GM12892 (cell line): ENCODE results near the gene KRT2.

Experiments
- DNase-seq: peaks from one replicate; pipeline ENCODE4 v3.0.0; 2011; ENCODE audit not compliant: insufficient read length
- FAIRE-seq: peaks from 2 replicates; lab custom pipeline; 2011; peaks lifted over from hg19 to GRCh38; lab: Jason Lieb, UNC
- POLR2A ChIP-seq: IDR thresholded peaks from 2 replicates; pipeline ENCODE4 v1.6.1; 2011; ENCODE audit warnings: low read depth, low read length, control low read depth
- POLR2AphosphoS5 ChIP-seq: IDR thresholded peaks from 2 replicates; pipeline ENCODE4 v1.6.1; 2011; ENCODE audit warnings: low read depth, low read length, control low read depth
- TAF1 ChIP-seq: IDR thresholded peaks from 2 replicates; pipeline ENCODE4 v1.6.1; 2011; ENCODE audit warnings: low read depth, mild to moderate bottlenecking, control low read depth, low read length, borderline replicate concordance

The KRT2 gene

GRCh38 chr12:52647601-52648000 lies 4.4 kb downstream of the KRT2 start:
- FAIRE-seq = no peak

GRCh38 chr12:52646613-52647012 lies 5.4 kb downstream of the KRT2 start:
- TF ChIP-seq TAF1 (no peak), POLR2AphosphoS5 (no peak), POLR2A (no peak)
- FAIRE-seq (no peak), DNase-seq (no peak)

More at GRCh38 chr12:52647601-52648000, 4.4 kb downstream of the KRT2 start:
- TF ChIP-seq POLR2A (no peak), POLR2AphosphoS5 (no peak), TAF1 (no peak)
- DNase-seq = no peak

DNA sequence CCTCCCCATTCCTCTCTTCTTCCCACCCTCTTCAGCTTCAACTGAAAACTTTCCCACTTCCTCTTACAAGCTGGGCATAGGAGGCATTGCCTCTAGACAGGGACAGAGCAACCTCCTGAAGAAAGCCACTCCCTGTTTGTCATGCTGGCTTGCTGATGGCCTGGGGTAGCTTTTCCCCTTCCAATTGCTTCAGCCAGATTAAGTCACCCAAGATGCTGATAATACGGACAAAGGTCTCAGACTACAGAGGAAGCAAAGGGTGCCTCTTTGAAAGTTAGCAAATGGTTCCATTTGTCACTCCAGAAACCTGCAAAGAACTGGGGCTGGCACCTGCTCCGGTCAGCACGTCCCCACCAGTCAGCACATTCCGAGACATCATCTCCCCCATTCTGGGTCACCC lies 6.0 kb downstream of the KRT2 start:
- TF ChIP-seq POLR2A (no peak), POLR2AphosphoS5 (no peak), TAF1 (no peak)
- DNase-seq (no peak), FAIRE-seq (no peak)

- TF ChIP-seq TAF1 = no peak
- TF ChIP-seq POLR2AphosphoS5 = no peak
- no peak for TF ChIP-seq POLR2A
- no peak for DNase-seq
- FAIRE-seq = no peak
Observed at GRCh38 chr12:52645120-52645761, 6.8 kb downstream of the KRT2 start.

DNA sequence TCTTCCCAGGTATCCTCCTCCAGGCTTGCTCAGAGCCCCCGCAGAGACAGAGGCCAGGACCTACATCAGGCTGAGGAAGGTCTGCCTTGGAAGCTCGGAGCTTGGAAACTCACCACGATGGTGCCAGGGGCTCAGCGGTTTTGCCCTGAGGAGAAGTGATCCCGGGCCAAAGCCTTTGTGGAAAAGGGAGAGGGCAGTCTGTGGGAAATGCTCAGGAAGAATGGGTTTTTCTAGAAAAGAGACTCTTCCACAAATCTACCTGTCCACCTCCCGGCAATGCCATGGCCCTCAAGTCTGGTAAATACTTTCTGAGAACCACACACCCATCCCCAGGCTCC lies 8.0 kb downstream of the KRT2 start:
- DNase-seq (no peak), FAIRE-seq (no peak)
- TF ChIP-seq POLR2AphosphoS5 = no peak
- no peak for TF ChIP-seq TAF1
- TF ChIP-seq POLR2A = no peak

DNA sequence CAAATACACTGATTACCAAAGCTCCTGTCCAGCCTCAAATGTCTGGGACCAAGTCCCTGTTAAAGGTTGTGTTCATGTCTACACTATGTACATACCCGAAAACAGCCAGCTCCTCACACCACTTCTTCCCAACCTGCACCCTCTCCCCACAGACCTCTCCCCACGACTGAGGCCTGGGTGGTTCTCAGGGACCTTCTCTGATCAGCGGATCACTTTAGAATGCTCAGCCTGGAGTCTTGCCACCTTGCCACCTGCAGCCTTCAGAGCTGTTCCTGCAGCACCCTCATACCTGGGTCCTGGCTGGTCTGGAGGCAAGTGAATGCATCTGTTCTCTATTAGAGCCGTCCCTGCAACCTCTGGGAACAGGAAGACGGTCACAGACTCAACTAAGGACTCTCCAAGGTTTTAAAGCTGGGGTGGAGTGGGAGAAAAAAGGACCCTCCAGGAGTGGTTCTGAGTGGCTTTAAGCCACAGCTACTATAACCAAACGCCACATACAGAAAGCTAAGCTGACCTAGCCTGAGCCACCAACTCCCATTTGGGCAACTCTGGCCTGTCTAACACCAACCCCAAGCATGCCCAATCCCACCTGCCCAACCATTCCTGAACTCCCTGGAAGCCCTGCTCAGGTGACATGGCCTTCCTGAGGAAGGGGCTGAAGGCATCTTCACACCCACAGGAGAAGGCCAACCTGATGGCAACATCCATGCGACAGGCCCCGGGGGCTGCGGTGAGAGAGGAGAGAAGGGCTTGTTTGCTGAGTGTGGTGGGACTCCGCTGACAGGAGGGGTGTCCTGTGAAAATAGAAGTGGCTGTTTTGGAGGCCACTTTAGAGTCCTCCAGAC lies 8.6 kb downstream of the KRT2 start:
- no peak for DNase-seq
- no peak for FAIRE-seq
- TF ChIP-seq POLR2A = no peak
- TF ChIP-seq POLR2AphosphoS5 = no peak
- no peak for TF ChIP-seq TAF1

GRCh38 chr12:52641468-52641867 lies 10.5 kb downstream of the KRT2 start:
- DNase-seq (no peak), FAIRE-seq (no peak)
- TF ChIP-seq POLR2AphosphoS5 (no peak), POLR2A (no peak), TAF1 (no peak)

DNA sequence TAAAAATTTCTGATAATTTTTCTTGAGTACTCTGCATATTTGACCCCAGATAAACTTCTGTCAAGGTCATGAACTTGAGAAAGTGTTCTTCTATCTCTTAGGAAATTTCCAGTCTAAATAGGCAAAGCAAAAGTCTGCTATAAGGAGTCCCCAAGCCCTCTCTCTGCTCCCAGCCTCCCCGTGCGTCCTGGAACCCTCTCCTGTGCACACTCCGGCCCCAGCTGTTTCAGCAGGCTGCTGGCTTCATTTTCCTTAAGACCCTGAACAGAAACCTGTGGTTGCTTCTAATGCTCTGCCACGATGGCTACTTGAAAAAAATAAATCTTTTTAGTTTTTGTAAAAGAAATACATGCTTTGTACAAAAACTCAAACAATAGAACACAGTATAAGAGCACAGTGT lies 14.7 kb downstream of the KRT2 start:
- no peak for DNase-seq
- no peak for FAIRE-seq
- no peak for TF ChIP-seq POLR2A
- no peak for TF ChIP-seq TAF1
- no peak for TF ChIP-seq POLR2AphosphoS5

GRCh38 chr12:52636592-52637258 lies 15.3 kb downstream of the KRT2 start:
- TF ChIP-seq POLR2A = no peak
- no peak for TF ChIP-seq POLR2AphosphoS5
- TF ChIP-seq TAF1 = no peak
- no peak for FAIRE-seq

GRCh38 chr12:52636189-52636588 lies 15.8 kb downstream of the KRT2 start:
- no peak for TF ChIP-seq POLR2A
- FAIRE-seq = no peak
- no peak for DNase-seq

More at GRCh38 chr12:52636592-52637258, 15.3 kb downstream of the KRT2 start:
- no peak for DNase-seq

DNA sequence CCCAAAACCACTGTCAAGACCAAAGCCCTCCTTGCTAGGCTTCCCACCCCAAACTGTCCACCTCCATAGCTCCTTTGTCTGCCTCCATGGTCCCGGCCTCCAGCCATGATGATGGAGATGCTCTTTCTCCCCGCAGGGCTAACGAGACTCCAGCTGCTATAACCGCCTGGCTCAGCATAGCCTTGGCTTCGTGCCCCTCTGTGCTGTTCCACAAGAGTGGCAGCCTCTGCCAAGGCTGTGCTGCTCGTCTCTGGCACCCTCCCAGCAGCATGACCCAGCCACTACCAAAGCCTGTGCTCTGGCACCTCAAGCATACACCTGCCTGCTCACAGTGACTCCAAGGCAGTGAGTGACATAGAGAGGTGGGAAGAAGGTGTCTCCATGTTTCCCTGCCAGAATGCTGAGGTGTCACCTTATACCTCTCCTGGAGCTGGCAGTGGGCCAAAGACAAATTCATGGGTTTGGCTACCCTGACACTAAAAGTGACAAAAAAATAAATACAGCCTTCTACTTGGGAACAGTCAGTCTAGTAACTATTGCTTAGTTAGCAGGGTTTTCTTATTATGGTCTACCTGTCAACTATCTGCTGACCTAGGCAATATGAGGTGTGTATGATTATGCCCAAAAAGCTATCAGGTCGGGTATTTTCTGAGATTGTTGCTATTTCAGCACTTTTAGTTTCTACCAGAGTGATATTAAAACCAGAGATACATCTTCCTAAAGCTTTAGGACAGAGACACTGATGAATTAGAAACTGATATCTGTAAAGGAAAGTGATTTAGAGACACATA lies 17.6 kb downstream of the KRT2 start:
- TF ChIP-seq TAF1 = no peak
- FAIRE-seq (no peak), DNase-seq (no peak)

DNA sequence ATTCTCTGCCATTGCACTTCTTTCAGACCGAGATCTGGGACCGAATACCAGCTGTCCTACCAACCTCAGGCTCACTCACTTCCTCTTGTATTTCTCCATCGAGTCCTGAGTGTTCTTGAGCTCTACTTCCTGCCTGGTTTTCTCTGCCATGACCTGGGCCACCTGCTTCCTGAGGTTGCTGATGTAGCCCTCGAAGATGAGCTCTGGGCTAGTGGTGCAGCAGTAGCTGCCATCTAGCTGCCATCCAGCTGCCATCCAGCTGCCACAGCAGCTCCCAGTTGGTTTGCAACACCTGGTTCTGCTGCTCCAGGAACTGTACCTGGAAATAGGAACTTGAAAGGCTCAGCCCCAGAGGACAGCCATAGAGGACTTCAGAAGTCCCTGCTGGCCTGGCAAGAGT lies 18.6 kb downstream of the KRT2 start:
- TF ChIP-seq POLR2AphosphoS5 (no peak), TAF1 (no peak), POLR2A (no peak)
- FAIRE-seq (no peak), DNase-seq (no peak)
